T-helper 9 cell (primary cell): Measurements from ENCODE around the gene ERLEC1.
"Not testable (repeated sequence)": the region's sequence is repeated elsewhere in the genome, so short reads cannot be mapped to it uniquely, and the experiment has no call there.

ENCODE experiments used
- DNase-seq: peaks from one replicate; pipeline ENCODE4 v3.0.0-alpha.2; 2020
- total RNA-seq, 2 donors: gene quantifications; one replicate each; lab custom pipeline; 2026; lab: John Stamatoyannopoulos, UW

ERLEC1 gene, protein sequence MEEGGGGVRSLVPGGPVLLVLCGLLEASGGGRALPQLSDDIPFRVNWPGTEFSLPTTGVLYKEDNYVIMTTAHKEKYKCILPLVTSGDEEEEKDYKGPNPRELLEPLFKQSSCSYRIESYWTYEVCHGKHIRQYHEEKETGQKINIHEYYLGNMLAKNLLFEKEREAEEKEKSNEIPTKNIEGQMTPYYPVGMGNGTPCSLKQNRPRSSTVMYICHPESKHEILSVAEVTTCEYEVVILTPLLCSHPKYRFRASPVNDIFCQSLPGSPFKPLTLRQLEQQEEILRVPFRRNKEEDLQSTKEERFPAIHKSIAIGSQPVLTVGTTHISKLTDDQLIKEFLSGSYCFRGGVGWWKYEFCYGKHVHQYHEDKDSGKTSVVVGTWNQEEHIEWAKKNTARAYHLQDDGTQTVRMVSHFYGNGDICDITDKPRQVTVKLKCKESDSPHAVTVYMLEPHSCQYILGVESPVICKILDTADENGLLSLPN
- 38.4 to 65.8 reads per million in 2 donors for total RNA-seq

DNA sequence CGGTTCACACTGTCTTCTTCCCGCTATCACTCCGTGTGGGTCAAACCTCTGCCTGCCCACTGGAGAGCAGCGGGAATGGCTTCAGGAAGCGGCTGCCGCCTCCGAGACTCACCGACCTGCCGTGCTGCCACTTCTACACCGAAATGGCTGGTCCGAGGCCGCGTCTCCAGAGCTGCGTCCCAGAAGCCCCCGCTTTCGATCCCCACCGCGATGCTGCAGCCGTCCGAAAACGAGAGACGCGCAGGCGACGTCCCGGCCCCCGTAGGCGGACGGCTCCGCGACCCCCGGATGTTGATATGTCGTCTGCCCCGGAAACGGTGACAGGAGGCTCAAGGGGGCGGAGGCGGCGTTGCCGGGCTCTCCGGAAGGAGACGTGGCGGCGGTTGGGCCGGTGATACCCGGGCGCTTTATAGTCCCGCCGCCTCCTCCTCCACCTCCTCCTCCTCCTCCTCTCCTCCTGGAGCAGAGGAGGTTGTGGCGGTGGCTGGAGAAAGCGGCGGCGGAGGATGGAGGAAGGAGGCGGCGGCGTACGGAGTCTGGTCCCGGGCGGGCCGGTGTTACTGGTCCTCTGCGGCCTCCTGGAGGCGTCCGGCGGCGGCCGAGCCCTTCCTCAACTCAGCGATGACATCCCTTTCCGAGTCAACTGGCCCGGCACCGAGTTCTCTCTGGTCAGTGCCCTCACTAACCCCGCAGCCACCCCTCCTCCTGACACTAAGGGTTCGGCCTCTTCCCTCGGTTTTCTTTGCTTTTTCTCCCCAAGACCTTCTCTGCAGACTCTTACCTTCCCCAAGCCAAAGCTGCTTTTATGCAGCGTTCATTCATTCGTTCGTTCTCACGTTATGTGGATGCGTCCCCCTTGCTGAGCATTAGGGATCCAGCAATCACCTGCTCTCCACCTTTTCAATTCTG is at the start of gene ERLEC1, which contains the start of gene ASB3:
Gene ERLEC1, plus strand, starts transcription at position 340 of the 909 bp plus-strand sequence. Its CDS starts 167 bp downstream, at position 507.
Gene ASB3, minus strand, starts transcription at position 249 of the 909 bp plus-strand sequence. CDS start 21,381 bp downstream, outside the sequence.
- peak; percentile 81 for DNase-seq

DNA sequence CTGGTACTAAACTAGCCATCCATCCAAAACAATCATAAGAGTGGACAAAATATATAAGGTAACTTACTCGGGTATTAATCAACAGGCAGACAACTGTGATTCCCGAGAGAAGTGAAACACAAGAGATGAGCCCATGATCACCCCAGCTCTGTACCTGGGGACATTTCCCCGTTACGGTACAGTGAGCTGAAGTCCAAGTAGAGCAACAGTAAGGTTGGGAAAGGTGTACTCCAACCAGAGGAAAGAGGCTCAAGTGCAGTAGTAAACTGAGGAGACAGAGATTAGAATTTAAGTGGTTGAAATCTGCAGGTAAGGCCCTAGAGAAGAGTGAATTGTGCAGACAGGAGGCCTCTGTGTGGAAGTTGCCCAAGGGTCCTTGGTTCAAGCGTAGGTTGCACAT is 49.8 kb upstream of the ERLEC1 start:
- no peak for DNase-seq

DNA sequence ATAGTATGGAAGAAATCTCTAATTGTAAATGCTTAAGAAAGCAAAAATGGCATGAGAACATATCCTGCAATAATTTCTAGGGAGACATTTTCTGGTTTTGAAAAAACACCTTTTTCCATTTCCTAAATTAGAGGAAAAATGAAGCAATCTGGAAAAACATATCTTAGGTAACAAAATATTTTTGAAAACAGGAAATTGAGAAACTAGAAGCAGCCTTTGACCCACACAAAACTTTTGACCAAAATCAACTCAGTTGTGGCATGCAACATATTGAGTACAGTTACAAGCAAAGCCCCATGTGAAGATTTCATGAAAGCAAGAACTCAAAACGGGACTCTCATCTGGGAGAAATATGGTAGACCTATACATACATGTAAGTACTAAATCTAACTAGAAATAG is 47.8 kb upstream of the ERLEC1 start:
- no peak for DNase-seq

DNA sequence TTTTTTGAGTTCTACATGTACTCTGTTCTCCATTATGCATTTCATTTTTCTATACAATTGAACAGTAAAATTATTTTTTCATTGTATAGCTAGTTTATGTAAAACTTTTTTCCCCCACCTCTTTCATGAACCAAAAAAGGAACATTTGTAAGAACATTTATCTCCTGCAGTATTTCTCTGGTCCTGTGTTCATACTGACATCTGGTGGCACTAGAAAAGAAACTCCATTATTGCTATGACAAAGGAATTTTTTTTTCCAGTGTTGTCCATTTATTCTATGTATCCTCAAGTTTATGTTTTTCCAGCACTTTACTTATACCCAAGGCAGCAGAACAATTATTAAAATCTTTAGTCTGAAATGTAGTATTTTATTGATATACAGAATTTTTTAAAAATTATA is 46.7 kb upstream of the ERLEC1 start:
- no peak for DNase-seq

DNA sequence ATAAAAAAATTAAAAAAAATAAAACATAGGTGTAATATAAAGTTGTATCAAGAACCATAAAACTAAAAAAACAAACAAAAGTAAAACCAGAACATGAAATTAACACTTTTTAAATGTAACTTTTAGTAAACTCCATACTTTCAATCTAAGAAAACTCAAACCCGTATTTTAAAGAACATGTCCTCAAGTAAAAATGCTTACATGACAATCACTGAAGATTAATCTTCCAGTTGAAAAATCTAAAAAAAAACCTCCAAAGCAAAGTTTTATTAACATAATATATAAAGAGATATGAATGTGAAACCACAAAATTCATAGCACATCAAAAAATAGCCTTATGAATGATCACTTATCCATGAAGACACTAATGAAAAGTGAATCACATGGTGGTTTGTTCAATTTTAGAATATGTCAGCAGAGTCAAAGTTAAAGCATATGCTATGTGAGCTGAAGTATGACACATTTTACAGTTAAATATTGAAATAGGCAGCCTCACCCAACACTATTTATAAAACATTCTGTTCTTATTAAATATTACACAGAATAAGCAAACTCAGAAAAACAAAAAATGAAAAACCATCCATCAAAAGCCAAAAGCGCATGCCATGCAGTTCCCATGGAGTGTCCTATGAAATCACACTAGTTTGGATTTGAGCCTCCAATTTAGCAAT is 42.3 kb upstream of the ERLEC1 start:
- DNase-seq, result no peak

DNA sequence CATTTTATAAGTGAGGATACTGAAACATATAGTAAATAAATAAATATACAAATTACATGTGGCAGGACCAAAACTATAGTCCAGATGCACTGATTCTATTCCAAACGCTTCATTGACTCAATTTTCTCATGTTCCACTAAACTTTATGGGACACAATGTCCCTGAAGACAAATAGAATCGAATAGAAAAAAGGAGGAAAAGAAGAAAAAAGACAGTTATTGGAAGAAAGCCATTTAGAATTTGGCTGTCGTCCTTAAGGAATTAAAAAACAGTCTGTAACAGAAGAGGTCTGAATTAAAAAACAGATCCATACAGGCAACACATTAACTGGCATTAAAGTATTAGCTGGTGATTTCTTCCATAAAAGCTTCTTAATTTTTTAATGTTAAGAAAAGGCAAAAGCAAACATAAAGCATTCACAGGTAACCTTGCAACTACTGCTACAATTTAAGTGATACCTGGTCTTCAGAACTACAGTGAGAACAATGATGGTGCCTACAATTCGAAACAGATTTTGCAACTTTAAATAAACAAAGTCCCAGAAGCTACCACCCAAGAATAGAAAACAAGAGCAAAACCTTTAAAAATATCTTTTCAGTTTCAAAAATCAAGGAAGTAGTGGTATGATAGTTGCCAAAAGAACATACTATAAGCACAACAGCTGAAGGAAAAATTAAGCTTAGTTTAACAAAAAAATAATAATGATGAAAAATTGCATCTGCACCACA is 36.6 kb upstream of the ERLEC1 start:
- no peak for DNase-seq

DNA sequence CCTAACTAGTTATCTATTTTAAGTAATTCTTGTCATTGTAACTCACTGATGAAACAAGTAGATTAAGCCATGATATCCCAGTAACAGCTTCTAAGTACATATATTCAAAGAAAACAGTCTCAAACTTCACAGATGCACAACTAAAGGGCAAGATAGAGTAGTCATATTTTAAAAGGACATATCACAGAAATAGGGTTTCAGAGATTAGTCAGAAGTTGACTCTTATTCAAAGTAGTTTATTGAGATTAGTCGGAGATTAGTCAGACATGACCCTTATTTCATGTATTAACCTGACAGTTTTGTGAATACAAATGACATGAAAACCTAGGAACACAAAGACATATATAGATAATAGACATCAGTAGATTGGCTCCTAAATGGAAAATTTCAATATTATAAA is 35.1 kb upstream of the ERLEC1 start:
- DNase-seq, result no peak

DNA sequence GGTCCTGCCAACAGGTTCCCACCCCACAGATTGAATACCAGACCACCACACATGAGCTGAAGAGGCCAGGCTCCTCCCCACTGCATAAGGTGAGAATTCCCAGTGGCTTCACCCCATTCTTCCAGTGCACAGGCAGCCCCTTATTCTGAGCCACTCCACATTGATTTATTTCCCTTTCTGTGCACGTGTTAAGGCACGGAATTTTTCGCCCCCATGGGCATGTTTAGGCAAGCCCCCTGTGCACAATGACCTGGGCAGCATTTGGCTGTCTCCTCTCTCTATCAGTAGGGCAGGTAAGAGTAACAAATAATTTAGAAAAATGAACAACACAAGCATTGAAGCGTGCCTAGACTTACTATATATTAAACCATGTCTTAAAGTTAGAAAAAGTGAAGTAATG is 34.5 kb upstream of the ERLEC1 start:
- DNase-seq, result no peak

DNA sequence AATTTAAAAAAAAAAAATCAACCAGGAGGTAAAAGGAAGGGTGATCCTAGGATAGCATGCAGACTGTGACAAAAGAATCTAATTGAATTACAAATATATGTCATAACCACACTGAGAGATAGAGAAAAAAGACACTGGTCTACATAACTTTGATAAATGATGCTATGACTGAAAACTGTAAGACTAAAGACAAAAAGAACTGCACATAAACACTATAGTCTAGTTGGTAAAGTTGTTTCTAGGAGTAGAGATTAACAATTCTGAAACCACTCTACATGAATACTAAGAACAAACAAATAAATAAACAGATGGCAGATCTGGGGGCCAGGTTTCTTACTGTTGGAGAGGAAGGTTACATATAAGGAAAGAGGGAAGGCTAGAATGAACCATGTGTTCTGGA is 33.8 kb upstream of the ERLEC1 start:
- no peak for DNase-seq

DNA sequence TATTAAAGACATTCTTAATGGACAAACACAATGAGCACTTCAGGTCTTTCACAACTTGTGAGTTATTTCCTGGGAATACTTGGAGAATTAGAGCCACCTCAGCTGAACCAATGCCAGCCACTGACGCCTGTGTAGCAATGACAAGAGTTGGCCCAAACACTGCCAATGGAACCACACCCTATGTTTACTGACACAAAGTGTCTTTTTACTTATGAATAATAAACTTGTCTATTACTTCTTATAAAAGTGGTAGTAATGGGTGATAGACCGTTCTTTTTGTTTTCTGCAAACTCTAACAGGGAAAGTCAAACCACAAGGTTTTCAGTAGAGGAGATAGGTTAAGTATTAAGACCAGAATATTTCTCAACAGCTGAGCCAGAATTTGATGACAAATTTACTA is 31.7 kb upstream of the ERLEC1 start:
- DNase-seq, result no peak

DNA sequence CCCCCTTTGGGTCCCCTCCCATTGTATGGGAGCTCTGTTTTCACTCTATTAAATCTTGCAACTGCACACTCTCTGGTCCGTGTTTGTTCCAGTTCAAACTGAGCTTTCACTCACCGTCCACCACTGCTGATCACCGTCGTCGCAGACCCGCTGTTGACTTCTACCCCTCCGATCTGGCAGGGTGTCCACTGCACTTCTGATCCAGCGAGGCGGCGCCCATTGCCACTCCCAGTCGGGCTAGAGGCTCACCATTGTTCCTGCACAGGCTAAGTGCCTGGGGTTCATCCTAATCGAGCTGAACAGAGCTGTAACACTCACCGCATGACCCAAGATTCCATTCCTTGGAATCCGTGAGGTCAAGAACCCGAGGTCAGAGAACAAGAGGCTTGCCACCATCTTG is 30.2 kb upstream of the ERLEC1 start:
- DNase-seq, result no peak

DNA sequence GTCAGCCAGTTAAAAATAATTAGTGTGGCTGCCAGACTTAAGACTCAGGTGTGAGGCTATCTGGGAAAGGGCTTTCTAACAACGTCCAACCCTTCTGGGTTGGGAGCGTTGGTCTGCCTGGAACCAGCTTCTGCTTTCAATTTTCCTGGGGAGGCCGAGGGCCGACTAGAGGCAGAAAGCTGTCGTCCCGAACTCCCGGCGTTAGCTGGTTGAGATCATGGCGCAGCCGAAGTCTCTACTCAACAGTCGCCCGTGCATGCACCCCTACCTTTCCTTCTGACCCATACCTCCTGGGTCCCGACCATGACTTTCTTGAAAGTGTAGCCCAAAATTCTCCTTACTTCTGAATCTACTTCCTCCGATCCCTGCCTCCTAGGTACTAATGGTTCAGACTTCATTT is 29.6 kb upstream of the ERLEC1 start:
- DNase-seq, result not testable (repeated sequence)

DNA sequence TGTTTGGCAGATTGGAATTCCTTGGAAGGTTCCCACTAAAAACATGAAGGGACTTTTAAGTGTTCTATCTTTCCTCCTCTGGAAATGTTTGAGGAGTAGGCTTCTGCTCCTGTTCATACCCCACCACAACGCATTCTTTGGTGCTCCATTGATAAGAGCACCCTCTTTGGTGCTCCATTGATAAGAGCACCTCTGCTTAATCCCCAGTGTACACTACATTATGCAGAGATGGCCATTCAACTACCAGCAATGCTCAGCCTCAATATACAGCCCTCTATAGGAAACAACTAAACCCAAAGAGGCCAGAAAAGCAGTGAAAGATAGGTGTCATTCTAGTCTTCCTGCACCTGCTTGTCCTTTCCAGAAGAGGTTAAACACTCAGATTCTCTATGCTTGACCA is 21.1 kb upstream of the ERLEC1 start:
- no peak for DNase-seq

DNA sequence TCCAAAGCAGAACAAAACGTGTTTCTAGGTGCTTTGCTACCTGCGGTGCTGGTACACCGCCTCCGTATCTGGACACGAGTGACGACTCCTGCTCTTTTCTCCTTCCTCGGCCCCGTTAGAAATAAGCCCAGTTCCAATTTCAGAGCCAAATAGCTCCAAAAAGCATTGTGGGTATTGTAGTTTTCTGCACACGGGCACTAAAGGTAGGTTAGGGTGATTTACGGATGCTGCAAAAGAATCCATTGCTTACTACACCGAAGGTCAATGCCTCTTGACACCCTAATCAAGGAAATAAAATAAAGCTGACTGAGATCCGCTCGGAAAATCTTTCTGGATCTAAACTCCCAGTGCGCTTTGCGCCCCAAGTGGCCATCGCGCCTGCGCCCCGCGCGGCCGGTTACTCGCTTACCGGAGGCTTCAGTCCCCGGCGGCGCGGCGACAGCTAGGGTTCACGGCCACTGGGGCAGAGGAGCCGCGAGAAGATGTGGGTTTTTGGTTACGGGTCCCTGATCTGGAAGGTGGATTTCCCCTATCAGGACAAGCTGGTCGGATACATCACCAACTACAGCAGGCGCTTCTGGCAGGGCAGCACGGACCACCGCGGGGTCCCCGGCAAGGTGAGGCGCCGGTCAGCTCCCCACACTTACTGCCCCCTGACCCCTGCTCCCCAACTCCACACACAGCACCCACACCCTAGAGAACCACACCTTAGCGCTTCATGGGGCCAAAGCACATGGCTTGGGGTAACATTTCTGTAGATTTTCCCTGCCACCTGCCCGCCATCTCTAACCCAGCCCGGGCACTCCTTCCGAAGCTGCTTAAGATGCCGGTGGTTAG is 19.2 kb upstream of the ERLEC1 start, which contains the start of gene CHAC2:
Gene CHAC2, plus strand, starts transcription at position 400 of the 837 bp plus-strand sequence. Its CDS starts 83 bp downstream, at position 483.
- DNase-seq, result peak; percentile 79

DNA sequence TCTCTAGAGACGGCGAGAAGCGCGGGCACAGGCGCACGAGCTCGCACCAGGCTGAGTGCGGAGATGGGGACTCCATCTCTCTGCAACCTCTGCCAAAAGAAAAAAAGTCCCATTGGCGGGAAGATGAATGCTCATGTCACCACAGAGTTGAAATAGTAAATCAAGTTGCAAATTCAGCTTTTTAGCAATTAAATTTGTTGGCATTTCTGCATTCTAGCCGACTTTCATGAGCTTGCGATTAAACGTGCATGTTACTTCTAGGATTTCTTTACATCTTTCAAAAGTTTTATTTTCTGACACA is 18.7 kb upstream of the ERLEC1 start:
- DNase-seq, result no peak

DNA sequence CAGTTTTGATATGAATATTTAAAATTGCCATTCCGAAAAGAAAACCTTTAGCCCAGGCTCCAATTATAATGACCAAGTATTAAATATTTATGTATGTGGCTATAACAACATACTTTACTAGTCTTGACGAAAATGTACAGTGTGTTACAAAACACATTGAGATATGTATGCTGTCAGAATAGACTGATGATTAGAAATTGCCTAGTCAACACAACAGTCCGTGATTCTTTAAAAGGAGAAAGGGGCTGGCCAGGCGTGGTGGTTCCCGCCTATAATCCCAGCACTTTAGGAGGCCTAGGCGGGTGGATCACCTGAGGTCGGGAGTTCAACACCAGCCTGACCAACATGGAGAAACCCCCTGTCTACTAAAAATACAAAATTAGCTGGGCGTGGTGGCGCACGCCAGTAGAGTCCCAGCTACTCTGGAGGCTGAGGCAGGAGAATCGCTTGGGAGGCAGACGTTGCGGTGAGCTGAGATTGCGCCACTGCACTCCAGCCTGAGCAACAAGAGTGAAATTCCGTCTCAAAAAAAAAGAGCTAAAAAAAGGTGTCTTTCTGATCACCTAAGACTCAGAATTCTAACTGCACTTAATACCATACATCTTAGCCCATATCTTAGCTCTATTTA is 17.4 kb upstream of the ERLEC1 start:
- DNase-seq, result no peak

DNA sequence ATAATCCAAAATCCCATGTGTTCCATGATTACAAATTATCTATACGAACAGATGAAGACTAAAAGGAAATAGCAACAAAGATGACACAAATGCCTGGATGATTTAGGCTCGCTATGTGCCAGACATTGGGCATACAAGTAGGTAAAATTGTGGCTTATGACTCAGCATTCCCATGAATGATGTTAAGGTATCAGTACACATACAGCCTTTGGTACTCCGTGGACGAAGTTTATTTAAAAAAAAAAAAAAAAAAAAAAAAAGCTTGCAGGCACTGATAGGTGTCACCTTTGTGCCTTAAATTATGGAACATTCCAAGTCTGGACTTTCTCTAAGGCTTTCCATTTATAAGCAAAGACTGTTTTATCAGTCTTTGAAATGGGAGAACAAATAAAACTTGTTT is 16.6 kb upstream of the ERLEC1 start:
- DNase-seq, result no peak

DNA sequence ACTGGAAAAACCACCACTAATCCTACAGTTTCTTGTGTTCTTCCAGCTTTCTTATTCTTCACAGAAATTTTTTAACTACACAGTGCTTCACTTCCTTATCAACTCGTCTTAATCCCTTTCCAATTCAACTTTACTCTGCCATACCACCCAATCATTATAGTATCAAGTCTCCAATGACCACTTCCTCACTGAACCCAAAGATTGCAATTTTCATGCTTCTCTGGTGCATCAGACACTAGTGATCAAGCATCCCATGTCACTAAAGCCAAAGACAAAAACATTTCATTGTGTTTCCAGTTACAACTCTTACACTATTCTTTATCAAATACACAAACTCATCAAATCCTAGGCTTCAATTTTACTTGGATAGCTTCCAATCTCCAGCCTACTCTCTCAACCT is 9.7 kb upstream of the ERLEC1 start:
- no peak for DNase-seq

DNA sequence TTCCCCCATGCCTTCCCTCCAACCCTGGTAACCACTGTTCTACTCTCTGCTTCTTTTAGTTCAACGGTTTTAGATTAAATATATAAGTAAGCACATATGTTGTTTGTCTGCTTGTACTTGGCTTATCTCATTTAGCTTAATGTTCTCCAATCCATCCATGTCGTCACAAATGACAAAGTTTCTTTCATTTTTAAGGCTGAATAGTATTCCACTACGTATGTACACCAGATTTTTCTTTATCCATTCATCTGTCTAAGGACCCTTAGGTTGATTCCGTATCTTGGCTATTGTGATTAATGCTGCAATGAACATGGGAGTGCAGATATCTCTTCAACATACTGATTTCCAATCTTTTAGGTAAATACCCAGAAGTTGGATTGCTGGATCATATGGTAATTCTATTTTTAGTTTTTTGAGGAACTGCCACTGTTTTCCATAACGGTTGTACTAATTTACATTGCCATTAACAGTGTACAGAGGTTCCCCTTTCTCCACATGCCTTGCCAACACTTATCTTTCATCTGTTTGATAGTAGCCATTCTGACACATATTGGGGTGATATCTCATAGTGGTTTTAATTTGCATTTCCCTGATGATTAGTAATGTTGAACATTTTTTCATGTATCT is 8.2 kb upstream of the ERLEC1 start:
- DNase-seq, result no peak

DNA sequence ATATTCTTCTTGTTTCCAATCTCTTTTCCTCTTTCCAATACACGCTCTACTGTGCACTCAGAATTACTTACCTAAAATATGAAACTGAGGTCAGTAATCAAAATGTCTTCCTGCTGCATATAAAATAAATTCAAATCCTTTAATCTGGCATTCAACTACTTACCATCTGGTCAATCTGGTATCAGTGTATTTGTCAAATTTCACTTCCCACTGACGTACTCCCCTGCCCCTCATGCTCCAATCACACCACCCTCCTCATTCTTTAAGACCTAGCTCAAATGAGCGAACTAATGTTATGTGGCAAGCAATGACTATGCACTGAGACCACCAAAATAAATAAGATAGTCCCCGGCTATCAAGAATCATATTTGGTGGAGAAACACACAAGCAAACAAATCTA is 6.8 kb upstream of the ERLEC1 start:
- DNase-seq, result no peak
